Coronary artery (tissue), 2 donors: ENCODE data around the gene SPTBN5.

ENCODE experiments used
- DNase-seq: peaks from one replicate; pipeline ENCODE4 v3.0.0-alpha.2; 2017; ENCODE audit warnings: low spot score
- H3K27ac ChIP-seq, 2 donors: fragments of 200-600 bp; sonication (generic); one replicate each; pipeline ENCODE4 v1.5.1; 2016 to 2019
- H3K4me3 ChIP-seq: fragments of 200-600 bp; sonication (generic); 2 replicates; pipeline ENCODE4 v1.5.1; 2016; ENCODE audit warnings: mild to moderate bottlenecking, moderate library complexity
- TF ChIP-seq, protein P1 (sequence below): fragments of 200-600 bp; sonication (generic); IDR thresholded peaks from one replicate; pipeline ENCODE4 v1.5.1; 2019; ENCODE audit warnings: antibody characterized with exemption

SPTBN5 gene

GRCh38 chr15:41936649-41937567, 43.1 kb upstream of the SPTBN5 start:
- DNase-seq, result peak; percentile 72
- TF ChIP-seq, protein P1, sequence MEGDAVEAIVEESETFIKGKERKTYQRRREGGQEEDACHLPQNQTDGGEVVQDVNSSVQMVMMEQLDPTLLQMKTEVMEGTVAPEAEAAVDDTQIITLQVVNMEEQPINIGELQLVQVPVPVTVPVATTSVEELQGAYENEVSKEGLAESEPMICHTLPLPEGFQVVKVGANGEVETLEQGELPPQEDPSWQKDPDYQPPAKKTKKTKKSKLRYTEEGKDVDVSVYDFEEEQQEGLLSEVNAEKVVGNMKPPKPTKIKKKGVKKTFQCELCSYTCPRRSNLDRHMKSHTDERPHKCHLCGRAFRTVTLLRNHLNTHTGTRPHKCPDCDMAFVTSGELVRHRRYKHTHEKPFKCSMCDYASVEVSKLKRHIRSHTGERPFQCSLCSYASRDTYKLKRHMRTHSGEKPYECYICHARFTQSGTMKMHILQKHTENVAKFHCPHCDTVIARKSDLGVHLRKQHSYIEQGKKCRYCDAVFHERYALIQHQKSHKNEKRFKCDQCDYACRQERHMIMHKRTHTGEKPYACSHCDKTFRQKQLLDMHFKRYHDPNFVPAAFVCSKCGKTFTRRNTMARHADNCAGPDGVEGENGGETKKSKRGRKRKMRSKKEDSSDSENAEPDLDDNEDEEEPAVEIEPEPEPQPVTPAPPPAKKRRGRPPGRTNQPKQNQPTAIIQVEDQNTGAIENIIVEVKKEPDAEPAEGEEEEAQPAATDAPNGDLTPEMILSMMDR, result no peak
- Histone ChIP-seq H3K4me3 (no peak overlapping the region), H3K27ac (peak overlapping the region; percentile 13 to 67)

- TF ChIP-seq, protein P1, result no peak
- DNase-seq, result no peak
- H3K4me3 ChIP-seq, result no peak overlapping the region
- H3K27ac ChIP-seq, result peak overlapping the region in 1 of 2 donors; percentile 50
Observed at GRCh38 chr15:41936155-41936554, 42.3 kb upstream of the SPTBN5 start.

DNA sequence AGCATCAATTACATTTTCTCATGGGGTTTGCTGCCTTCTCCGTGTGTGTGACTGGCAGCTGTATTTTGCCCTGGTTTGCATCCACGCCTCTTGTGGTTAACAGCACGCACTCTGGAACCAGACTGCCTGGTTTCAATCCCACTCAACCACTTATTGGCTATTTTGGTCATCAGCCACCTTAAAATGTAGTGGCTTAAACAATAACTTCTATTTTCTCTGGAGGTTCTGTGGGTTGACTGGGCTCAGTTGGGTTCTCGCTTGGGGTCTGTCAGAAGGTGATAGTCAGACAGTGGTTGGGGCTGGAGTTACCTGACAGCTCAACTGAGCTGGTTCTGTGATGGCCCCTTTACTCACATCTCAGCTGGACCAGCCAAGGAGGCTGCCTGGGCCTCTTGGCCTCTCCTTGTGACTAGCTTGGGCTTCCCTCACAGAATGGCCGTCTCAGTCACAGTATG, 41.7 kb upstream of the SPTBN5 start:
- TF ChIP-seq, protein P1, result no peak
- Histone ChIP-seq H3K4me3 (no peak overlapping the region), H3K27ac (peak overlapping the region in 1 of 2 donors; percentile 50)
- DNase-seq, result peak; percentile 56

- peak; percentile 47 for DNase-seq
- TF ChIP-seq, protein P1, result no peak
- Histone ChIP-seq H3K4me3 (no peak overlapping the region), H3K27ac (peak overlapping the region in 1 of 2 donors; percentile 50)
Observed at GRCh38 chr15:41934843-41935242, 41.0 kb upstream of the SPTBN5 start.

GRCh38 chr15:41933771-41934170, 39.9 kb upstream of the SPTBN5 start:
- H3K4me3 ChIP-seq, result no peak overlapping the region
- peak overlapping the region; percentile 33 to 61 for H3K27ac ChIP-seq
- TF ChIP-seq, protein P1, result no peak
- DNase-seq, result peak; percentile 75

DNA sequence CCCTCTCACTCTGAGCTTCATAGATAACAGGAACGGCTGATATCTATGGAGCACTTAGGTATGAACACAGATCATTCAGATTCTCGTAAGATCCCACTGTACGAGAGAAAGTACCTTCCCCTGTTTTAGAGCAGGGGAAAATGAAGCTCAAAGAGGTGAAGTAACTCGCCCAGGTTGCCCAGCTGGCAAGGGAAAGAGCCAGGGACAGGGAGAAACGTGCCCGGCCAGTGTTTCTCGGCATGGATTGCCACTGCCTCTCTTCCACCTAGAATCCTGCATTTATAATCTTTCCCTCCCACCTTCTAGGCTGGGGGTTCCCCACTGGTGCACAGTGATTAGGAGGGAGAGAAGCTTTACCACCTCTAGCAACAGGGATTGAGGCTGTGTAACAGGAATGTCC, 39.5 kb upstream of the SPTBN5 start:
- Histone ChIP-seq H3K4me3 (no peak overlapping the region), H3K27ac (peak overlapping the region; percentile 33 to 61)
- peak; percentile 52 for DNase-seq
- TF ChIP-seq, protein P1, result no peak
